Testis (tissue), 2 donors: ENCODE measurements around the gene CLIC3.
A peak's percentile ranks its signal among the peaks of the same experiment; 100 is the strongest.

Experiments used
- CTCF ChIP-seq, 3 experiments: fragments of 450-650 bp in 2 of 3; fragments of 200-600 bp in 1 of 3; sonication (generic) in 1 of 3; IDR thresholded peaks; one replicate each; pipeline ENCODE4 v1.5.1; 2016 to 2019; ENCODE audit warnings: antibody characterized with exemption in 3 of 3, mild to moderate bottlenecking in 2 of 3, moderate library complexity in 1 of 3
- POLR2A ChIP-seq: fragments of 450-650 bp; IDR thresholded peaks from one replicate; pipeline ENCODE4 v1.6.1; 2017; ENCODE audit warnings: antibody characterized with exemption, mild to moderate bottlenecking, moderate library complexity

GRCh38 chr9:136977223-136977622, 19.1 kb downstream of the CLIC3 start, which contains the start of gene PTGDS:
- TF ChIP-seq CTCF (IDR thresholded peaks at IDR 0.05) (peak in 1 of 3 experiments; percentile 18), POLR2A (peak; percentile 46)
